Measurements from ENCODE around the gene SLCO2B1. TPM values are rescaled to one million over a fixed set of nuclear protein-coding genes. Genes with fewer than 3 reads are reported as not detected.

The SLCO2B1 gene
- total RNA-seq, 4 donors from 2014 or later: 6.1 to 9.7 (median 7.1) TPM

GRCh38 chr11:75246006-75246670, 95.2 kb downstream of the SLCO2B1 start:
- no peak overlapping the region for H3K27ac ChIP-seq
- no peaks in the 10 kb centered on the region for H3K36me3 ChIP-seq
- no peak for TF ChIP-seq EP300 (IDR thresholded peaks at IDR 0.05)
- TF ChIP-seq POLR2A (IDR thresholded peaks at IDR 0.05): no peak
- no peak for TF ChIP-seq POLR2AphosphoS5 (IDR thresholded peaks at IDR 0.05)
- no peak for TF ChIP-seq CTCF (IDR thresholded peaks at IDR 0.05)
- H3K4me1 ChIP-seq: peaks cover 17% of the 10 kb centered on the region
- H3K27me3 ChIP-seq: peaks cover 24% of the 10 kb centered on the region
- no peaks in the 10 kb centered on the region for H3K9me3 ChIP-seq
- peak; percentile 26 to 64 for DNase-seq (ENCODE audit: low spot score in 2 of 2)
- WGBS: 51% methylated on average over 4 of the region's 7 CpGs
- no peak overlapping the region for H3K4me3 ChIP-seq

DNA sequence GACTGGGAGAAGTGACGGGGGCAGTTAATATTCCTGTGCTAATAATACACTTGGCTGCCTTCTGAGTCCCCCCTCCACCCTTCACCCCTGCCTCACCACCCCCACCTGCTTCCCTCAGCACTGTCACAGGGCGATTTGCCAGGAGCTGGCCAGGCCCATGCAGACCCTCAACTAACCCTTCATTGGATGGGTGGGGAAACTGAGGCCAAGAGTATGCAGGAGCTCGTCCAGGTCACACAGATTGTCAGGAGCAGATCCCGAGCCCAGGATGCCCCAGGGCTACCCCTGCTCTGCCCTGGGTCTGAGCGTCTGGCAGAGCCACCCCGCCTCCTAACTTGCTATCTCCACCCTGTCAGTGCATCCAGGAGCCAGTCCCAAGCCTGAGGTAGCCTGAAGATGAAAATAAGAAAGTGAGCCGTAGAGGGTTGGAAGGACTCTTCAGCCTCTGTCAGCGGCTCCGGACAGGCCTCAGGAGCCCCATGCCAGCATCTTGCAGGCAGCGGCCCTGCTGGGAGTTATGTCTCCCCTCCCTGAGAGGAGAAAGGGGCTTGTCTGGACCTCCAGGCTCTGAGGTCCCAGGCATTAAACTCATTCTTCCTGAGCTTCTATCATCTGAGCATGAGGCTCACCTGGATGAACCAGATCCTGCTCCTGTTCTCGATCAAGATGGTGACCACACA, 95.9 kb downstream of the SLCO2B1 start:
- H3K36me3 ChIP-seq: no peaks in the 10 kb centered on the region
- H3K4me3 ChIP-seq: no peak overlapping the region
- H3K27ac ChIP-seq: no peak overlapping the region
- WGBS: 64% methylated on average over 11 of the region's 11 CpGs
- TF ChIP-seq EP300 (IDR thresholded peaks at IDR 0.05) (no peak), CTCF (IDR thresholded peaks at IDR 0.05) (no peak), POLR2AphosphoS5 (IDR thresholded peaks at IDR 0.05) (no peak), POLR2A (IDR thresholded peaks at IDR 0.05) (no peak)
- peaks cover 18% of the 10 kb centered on the region for H3K27me3 ChIP-seq
- peak; percentile 42 to 52 for DNase-seq (ENCODE audit: low spot score in 2 of 2)
- peaks cover 10% of the 10 kb centered on the region for H3K4me1 ChIP-seq
- no peaks in the 10 kb centered on the region for H3K9me3 ChIP-seq

GRCh38 chr11:75248924-75249256, 98.0 kb downstream of the SLCO2B1 start:
- no peak overlapping the region for H3K27ac ChIP-seq
- H3K4me1 ChIP-seq: peaks cover 4% of the 10 kb centered on the region
- H3K36me3 ChIP-seq: no peaks in the 10 kb centered on the region
- H3K27me3 ChIP-seq: no peaks in the 10 kb centered on the region
- no peak for TF ChIP-seq CTCF (IDR thresholded peaks at IDR 0.05)
- TF ChIP-seq POLR2AphosphoS5 (IDR thresholded peaks at IDR 0.05): no peak
- no peak for TF ChIP-seq EP300 (IDR thresholded peaks at IDR 0.05)
- no peak for TF ChIP-seq POLR2A (IDR thresholded peaks at IDR 0.05)
- DNase-seq (ENCODE audit: low spot score in 2 of 2): no peak
- no peaks in the 10 kb centered on the region for H3K9me3 ChIP-seq
- WGBS: 47% methylated on average over 11 of the region's 11 CpGs
- no peak overlapping the region for H3K4me3 ChIP-seq

GRCh38 chr11:75249704-75250103, 98.8 kb downstream of the SLCO2B1 start:
- Histone ChIP-seq H3K4me3 (no peak overlapping the region), H3K27ac (no peak overlapping the region), H3K27me3 (no peaks in the 10 kb centered on the region), H3K4me1 (peaks cover 4% of the 10 kb centered on the region), H3K9me3 (no peaks in the 10 kb centered on the region), H3K36me3 (no peaks in the 10 kb centered on the region)
- TF ChIP-seq CTCF (IDR thresholded peaks at IDR 0.05): no peak
- TF ChIP-seq POLR2A (IDR thresholded peaks at IDR 0.05): no peak
- TF ChIP-seq EP300 (IDR thresholded peaks at IDR 0.05): no peak
- TF ChIP-seq POLR2AphosphoS5 (IDR thresholded peaks at IDR 0.05): no peak
- WGBS: 52% methylated on average over 3 of the region's 3 CpGs
- peak; percentile 37 to 40 for DNase-seq (ENCODE audit: low spot score in 2 of 2)

- Histone ChIP-seq H3K4me1 (no peaks in the 10 kb centered on the region), H3K36me3 (no peaks in the 10 kb centered on the region), H3K27ac (no peak overlapping the region), H3K4me3 (no peak overlapping the region), H3K27me3 (no peaks in the 10 kb centered on the region), H3K9me3 (no peaks in the 10 kb centered on the region)
- no peak for TF ChIP-seq POLR2A (IDR thresholded peaks at IDR 0.05)
- no peak for TF ChIP-seq POLR2AphosphoS5 (IDR thresholded peaks at IDR 0.05)
- no peak for DNase-seq (ENCODE audit: low spot score in 2 of 2)
Observed at GRCh38 chr11:75254326-75254725, 103.4 kb downstream of the SLCO2B1 start.

Other genes with a start within 250 kb of the SLCO2B1 start
- gene XRRA1, start 202.0 kb upstream of the SLCO2B1 start, total RNA-seq: 10 to 100 TPM; 10.5 to 17.4 (median 13.7) TPM
- 10 to 100 TPM; 16.3 to 34.5 (median 20.1) TPM for gene SPCS2, start 201.8 kb upstream of the SLCO2B1 start, total RNA-seq
- 10 to 100 TPM in 3 of 4 donors, 1 to 10 TPM in 1; 8.0 to 19.4 (median 12.6) TPM for gene NEU3, start 162.2 kb upstream of the SLCO2B1 start, total RNA-seq
- gene OR2AT4, start 54.2 kb upstream of the SLCO2B1 start, total RNA-seq: not detected
- gene TPBGL, start 89.7 kb downstream of the SLCO2B1 start, total RNA-seq: under 1 TPM in 2 of 4 donors, not detected in 2; 0.36 to 0.40 TPM
- 10 to 100 TPM; 24.8 to 57.2 (median 38.4) TPM for gene ARRB1, start 200.6 kb downstream of the SLCO2B1 start, total RNA-seq
- gene RPS3, start 248.4 kb downstream of the SLCO2B1 start, total RNA-seq: 1,000 to 10,000 TPM in 3 of 4 donors, 100 to 1,000 TPM in 1; 851 to 2,162 (median 1,899) TPM

Measured in suprapubic skin (tissue), 4 donors.